B cell (primary cell): ENCODE measurements around the gene DAB2IP. TPM values are rescaled to one million over a fixed set of nuclear protein-coding genes. Genes with fewer than 3 reads are reported as not detected.

Experiments used
- ATAC-seq: fragments of 200-7000 bp; cut with Tn5 transposase; one replicate; pipeline ENCODE4 v1.10.0; 2021; ENCODE audit warnings: low read depth, mild to moderate bottlenecking, moderate number of reproducible peaks, moderate library complexity
- CTCF ChIA-PET: fragments of 350-600 bp; sonication (Branson Sonifier 250); formaldehyde crosslinking; loops from one replicate; lab custom pipeline; 2021; ENCODE audit warnings: antibody characterized with exemption, inconsistent platforms; lab: Charles Lee
- POLR2A ChIA-PET: fragments of 350-600 bp; sonication (Branson Sonifier 250); formaldehyde crosslinking; loops from one replicate; lab custom pipeline; 2021; ENCODE audit warnings: antibody characterized with exemption; lab: Charles Lee
- DNase-seq: peaks from one replicate; pipeline ENCODE4 v3.0.0; 2013
- H2AFZ ChIP-seq: 2 replicates; pipeline ENCODE4 v1.6.1; 2012; ENCODE audit warnings: mild to moderate bottlenecking, low read depth, low read length; ENCODE audit not compliant: insufficient read depth, poor library complexity, severe bottlenecking
- H3K27ac ChIP-seq, 2 donors: 1 replicate in 1 of 2; 2 replicates in 1 of 2; pipeline ENCODE4 v1.5.1; 2012 to 2013; ENCODE audit warnings: low read length in 2 of 2, mild to moderate bottlenecking in 2 of 2, moderate library complexity in 1 of 2
- H3K27me3 ChIP-seq, 4 experiments: fragments of 200-600 bp in 1 of 4; sonication (generic) in 1 of 4; replicated peaks in 1 of 4; 1 replicate in 2 of 4; 2 replicates in 2 of 4; pipeline versions ENCODE4 v1.6.1 to v1.7.0; 2013 to 2016; ENCODE audit warnings: low read length in 3 of 4, mild to moderate bottlenecking in 2 of 4, mixed read lengths in 1 of 4, moderate library complexity in 1 of 4; ENCODE audit not compliant: insufficient read depth in 4 of 4, control insufficient read depth in 3 of 4; ENCODE audit errors: control extremely low read depth in 1 of 4
- H3K36me3 ChIP-seq, 2 experiments: replicated peaks in 1 of 2; 1 replicate in 1 of 2; 2 replicates in 1 of 2; pipeline versions ENCODE4 v1.6.1 to v1.7.1; 2013; ENCODE audit warnings: low read length in 1 of 2; ENCODE audit not compliant: insufficient read depth in 2 of 2, control insufficient read depth in 1 of 2; ENCODE audit errors: control extremely low read depth in 1 of 2, extremely low read depth in 1 of 2
- H3K4me1 ChIP-seq, 2 donors: fragments of 200-600 bp in 1 of 2; sonication (generic) in 1 of 2; 1 replicate in 1 of 2; 2 replicates in 1 of 2; pipeline versions ENCODE4 v1.5.1 to v1.6.1; 2013 to 2017; ENCODE audit warnings: low read length in 2 of 2; ENCODE audit not compliant: control insufficient read depth in 2 of 2, insufficient read depth in 2 of 2
- H3K4me2 ChIP-seq: replicated peaks from 2 replicates; pipeline ENCODE3; 2012; ENCODE audit warnings: mild to moderate bottlenecking, low read depth, low read length; ENCODE audit not compliant: poor library complexity, severe bottlenecking
- H3K4me3 ChIP-seq, 5 experiments: fragments of 200-600 bp in 1 of 5; sonication (generic) in 1 of 5; 1 replicate in 3 of 5; 2 replicates in 2 of 5; pipeline versions ENCODE4 v1.5.1 to v1.7.0; 2011 to 2016; ENCODE audit warnings: low read length in 4 of 5, mild to moderate bottlenecking in 4 of 5, low read depth in 2 of 5, control low read depth in 1 of 5, moderate library complexity in 1 of 5; ENCODE audit not compliant: insufficient read depth in 1 of 5; ENCODE audit errors: control extremely low read depth in 1 of 5, extremely low read depth in 1 of 5
- H3K79me2 ChIP-seq: fragments of 200-600 bp; sonication (generic); one replicate; pipeline ENCODE4 v1.6.0; 2016; ENCODE audit warnings: low read length; ENCODE audit not compliant: control insufficient read depth, insufficient read depth
- H3K9ac ChIP-seq: fragments of 200-600 bp; sonication (generic); 2 replicates; pipeline ENCODE4 v1.6.1; 2017; ENCODE audit warnings: mild to moderate bottlenecking, low read length, moderate library complexity
- H3K9me3 ChIP-seq, 3 donors: one replicate each; pipeline versions ENCODE4 v1.6.1 to v1.7.1; 2013; ENCODE audit warnings: low read length in 2 of 3; ENCODE audit not compliant: control insufficient read depth in 2 of 3, insufficient read depth in 1 of 3; ENCODE audit errors: control extremely low read depth in 1 of 3
- H4K20me1 ChIP-seq: 2 replicates; pipeline ENCODE4 v1.6.0; 2012; ENCODE audit warnings: mild to moderate bottlenecking, low read length; ENCODE audit not compliant: insufficient read depth, control insufficient read depth, poor library complexity, severe bottlenecking
- H3K27ac Mint-ChIP-seq: one replicate; pipeline ENCODE4 v1.8.0; 2021; ENCODE audit warnings: mixed read lengths
- H3K27me3 Mint-ChIP-seq: one replicate; pipeline ENCODE4 v1.8.0; 2021; ENCODE audit warnings: mixed read lengths
- H3K4me1 Mint-ChIP-seq: one replicate; pipeline ENCODE4 v1.8.0; 2021; ENCODE audit warnings: mixed read lengths
- H3K4me3 Mint-ChIP-seq: one replicate; pipeline ENCODE4 v1.8.0; 2021; ENCODE audit warnings: mixed read lengths
- H3K9me3 Mint-ChIP-seq: one replicate; pipeline ENCODE4 v1.8.0; 2022; ENCODE audit warnings: mixed read lengths; ENCODE audit not compliant: insufficient read depth
- EZH2 ChIP-seq: IDR thresholded peaks from 2 replicates; pipeline ENCODE4 v1.6.1; 2012; ENCODE audit warnings: borderline replicate concordance, low read depth, mild to moderate bottlenecking, moderate library complexity, low read length; ENCODE audit not compliant: insufficient read depth, poor library complexity, severe bottlenecking
- WGBS: methylation state at CpG from one replicate; pipeline ENCODE4 v1.1.5; 2013; ENCODE audit warnings: missing lambda C conversion rate; ENCODE audit not compliant: insufficient coverage; 5-methylcytosine and 5-hydroxymethylcytosine counted together
- intact Hi-C: fragments of 100-400 bp; cut with micrococcal nuclease; formaldehyde crosslinking; loops from one replicate; pipeline ENCODE4 v1.10.0; 2022
- polyA plus RNA-seq: library from polyadenylated mRNA; depleted of rRNA; stranded (reverse); fragments of >200 nt; gene quantifications from 2 replicates; pipeline ENCODE4 v1.2.3, GENCODE V29; 2012
- total RNA-seq, 2 donors: library from RNA; stranded (reverse); fragments of 120-200 nt in 1 of 2; gene quantifications; 1 replicate in 1 of 2; 2 replicates in 1 of 2; pipeline versions ENCODE4 v1.2.3 to v1.2.4, GENCODE V29; 2013 to 2022
- TF ChIP-seq, protein P1 (sequence below): fragments of 200-600 bp; IDR thresholded peaks from one replicate; pipeline ENCODE4 v1.8.0; 2022; ENCODE audit warnings: antibody characterized with exemption, mild to moderate bottlenecking

The DAB2IP gene
- total and polyA plus RNA-seq, 2 donors (not counting 1 experiment from before 2014, with no cell fraction given), result 1.1 to 3.9 TPM

DNA sequence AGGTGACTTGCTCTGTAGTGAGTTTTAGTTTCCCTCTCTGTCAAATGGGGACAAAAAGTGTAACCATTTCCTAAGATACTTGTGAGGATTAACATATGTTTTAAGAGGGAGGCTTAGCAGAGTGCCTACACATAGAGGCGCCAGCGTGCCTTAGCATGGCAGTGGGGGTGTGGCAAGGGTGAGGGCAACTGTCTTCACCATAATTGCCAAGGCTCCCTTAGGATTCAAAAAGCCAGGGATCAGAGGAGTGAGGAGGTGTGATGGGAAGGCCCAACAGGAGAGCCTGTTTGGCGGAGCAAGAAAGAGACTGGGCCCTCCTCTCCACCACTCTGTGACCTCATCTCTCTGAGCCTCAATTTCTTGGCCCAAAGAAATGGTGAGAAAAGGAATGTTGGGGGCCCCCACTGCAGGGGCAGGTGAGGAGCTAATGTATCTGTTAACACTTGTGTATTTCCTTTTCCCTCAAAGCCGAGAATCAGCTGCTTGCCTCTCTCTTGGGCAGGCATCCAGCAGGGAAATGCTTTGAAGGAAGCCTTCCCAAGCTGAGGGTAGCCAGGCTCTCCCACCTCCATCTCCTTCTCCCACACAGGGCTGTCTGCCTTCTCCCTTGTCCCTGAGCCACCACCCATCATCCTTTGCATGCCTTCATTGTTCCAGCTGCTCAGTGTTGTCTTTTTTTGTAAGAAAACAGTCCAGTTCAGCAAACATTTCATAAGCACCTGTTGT, 76.0 kb downstream of the DAB2IP start:
- Mint-ChIP-seq H3K4me1 (no peaks in the 10 kb centered on the region), H3K27ac (peak overlapping the region; percentile 15), H3K9me3 (no peaks in the 10 kb centered on the region), H3K27me3 (peaks cover 3% of the 10 kb centered on the region), H3K4me3 (no peak overlapping the region)
- Histone ChIP-seq H3K79me2 (no peaks in the 10 kb centered on the region), H3K4me3 (no peak overlapping the region), H3K27ac (no peak overlapping the region), H3K4me1 (no peaks in the 10 kb centered on the region), H3K27me3 (peaks cover 0 to under 1% (median 0%) of the 10 kb centered on the region in 4 experiments), H2AFZ (no peak overlapping the region), H3K9me3 (no peaks in the 10 kb centered on the region), H3K9ac (no peak overlapping the region), H3K36me3 (no peaks in the 10 kb centered on the region), H4K20me1 (no peaks in the 10 kb centered on the region), H3K4me2 (no peak overlapping the region)
- intact Hi-C loops, result no loop called here
- DNase-seq (no peak), ATAC-seq (no peak)
- TF ChIP-seq EZH2, result no peak
- TF ChIP-seq, protein P1, sequence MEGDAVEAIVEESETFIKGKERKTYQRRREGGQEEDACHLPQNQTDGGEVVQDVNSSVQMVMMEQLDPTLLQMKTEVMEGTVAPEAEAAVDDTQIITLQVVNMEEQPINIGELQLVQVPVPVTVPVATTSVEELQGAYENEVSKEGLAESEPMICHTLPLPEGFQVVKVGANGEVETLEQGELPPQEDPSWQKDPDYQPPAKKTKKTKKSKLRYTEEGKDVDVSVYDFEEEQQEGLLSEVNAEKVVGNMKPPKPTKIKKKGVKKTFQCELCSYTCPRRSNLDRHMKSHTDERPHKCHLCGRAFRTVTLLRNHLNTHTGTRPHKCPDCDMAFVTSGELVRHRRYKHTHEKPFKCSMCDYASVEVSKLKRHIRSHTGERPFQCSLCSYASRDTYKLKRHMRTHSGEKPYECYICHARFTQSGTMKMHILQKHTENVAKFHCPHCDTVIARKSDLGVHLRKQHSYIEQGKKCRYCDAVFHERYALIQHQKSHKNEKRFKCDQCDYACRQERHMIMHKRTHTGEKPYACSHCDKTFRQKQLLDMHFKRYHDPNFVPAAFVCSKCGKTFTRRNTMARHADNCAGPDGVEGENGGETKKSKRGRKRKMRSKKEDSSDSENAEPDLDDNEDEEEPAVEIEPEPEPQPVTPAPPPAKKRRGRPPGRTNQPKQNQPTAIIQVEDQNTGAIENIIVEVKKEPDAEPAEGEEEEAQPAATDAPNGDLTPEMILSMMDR, result no peak
- WGBS, result 96% methylated on average over 3 of the region's 4 CpGs
- CTCF ChIA-PET, result no interaction called here
- POLR2A ChIA-PET, result no interaction called here

DNA sequence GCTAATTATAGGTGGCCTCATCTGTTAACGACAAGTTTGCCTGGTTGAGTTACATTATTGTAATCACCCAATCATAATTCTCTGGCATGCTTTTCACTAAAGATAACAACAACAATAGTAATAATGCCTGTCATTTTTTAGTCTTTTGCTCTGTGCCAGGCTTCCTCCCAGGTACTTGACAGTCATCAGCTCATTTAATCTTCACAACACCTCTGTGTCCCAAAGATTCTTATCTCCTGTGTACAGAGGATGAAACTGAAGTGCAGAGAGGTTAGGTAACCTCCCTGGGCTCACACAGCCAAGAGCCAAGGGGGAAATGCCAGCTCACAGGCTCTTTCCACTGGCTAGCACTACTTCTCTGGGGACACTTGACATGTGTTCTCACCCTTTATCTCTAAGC, 77.5 kb downstream of the DAB2IP start:
- WGBS, result no CpG with 5 or more reads among the region's 1 CpG
- no peaks in the 10 kb centered on the region for H3K36me3 ChIP-seq
- H2AFZ ChIP-seq, result no peak overlapping the region
- peaks cover 0 to 3% (median 0%) of the 10 kb centered on the region in 4 experiments for H3K27me3 ChIP-seq
- H3K4me3 ChIP-seq, result no peak overlapping the region
- H3K27ac ChIP-seq, result no peak overlapping the region
- peaks cover 7% of the 10 kb centered on the region for H3K27me3 Mint-ChIP-seq
- H3K9me3 ChIP-seq, result no peaks in the 10 kb centered on the region
- no peaks in the 10 kb centered on the region for H3K4me1 Mint-ChIP-seq
- no peaks in the 10 kb centered on the region for H4K20me1 ChIP-seq
- ATAC-seq (no peak), DNase-seq (no peak)
- H3K9ac ChIP-seq, result no peak overlapping the region
- no peak overlapping the region for H3K27ac Mint-ChIP-seq
- POLR2A ChIA-PET, result no interaction called here
- no peaks in the 10 kb centered on the region for H3K9me3 Mint-ChIP-seq
- intact Hi-C loops, result no loop called here
- TF ChIP-seq EZH2, result no peak
- TF ChIP-seq, protein P1, result no peak
- CTCF ChIA-PET, result no interaction called here
- H3K79me2 ChIP-seq, result no peaks in the 10 kb centered on the region
- no peaks in the 10 kb centered on the region for H3K4me1 ChIP-seq
- no peak overlapping the region for H3K4me2 ChIP-seq
- no peak overlapping the region for H3K4me3 Mint-ChIP-seq
